ENCODE measurements around the gene ETS1.

Gene ETS1

DNA sequence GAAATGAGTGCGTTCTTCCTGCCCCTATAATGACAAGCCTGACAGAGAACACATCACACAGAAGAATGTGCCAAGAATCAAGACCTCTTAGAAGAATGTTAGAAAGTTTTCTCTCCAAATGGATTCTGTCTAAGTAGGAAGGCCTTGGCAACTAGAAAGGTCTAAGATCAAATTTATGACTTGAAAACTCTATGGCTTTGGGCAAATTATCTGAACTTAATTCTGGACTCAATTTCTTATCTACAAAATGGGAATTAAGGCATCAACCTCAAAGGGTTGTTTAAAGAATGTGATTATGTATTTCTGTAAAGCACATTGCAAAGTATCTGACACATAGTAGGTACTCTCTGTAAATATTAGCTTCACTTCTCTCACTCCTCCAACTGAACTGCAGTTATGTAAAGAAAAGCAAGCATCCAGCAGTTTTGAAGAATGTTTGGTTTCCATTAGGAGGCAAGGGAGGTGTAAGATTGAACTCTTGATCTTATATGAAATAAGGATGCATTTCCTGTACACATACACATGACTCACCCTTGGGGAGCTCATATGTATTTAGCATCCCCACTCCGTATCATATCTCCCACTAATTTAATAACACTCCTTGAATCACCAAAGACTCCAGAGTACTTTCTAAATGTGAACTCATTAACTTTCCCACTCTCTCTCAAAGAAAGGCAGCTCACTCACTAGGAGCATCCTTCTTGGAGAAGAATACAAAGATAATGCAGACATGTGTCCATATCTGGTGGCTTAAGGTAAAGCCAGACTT, 77.6 kb downstream of the ETS1 start:
- H3K4me1 ChIP-seq (ENCODE audit: control insufficient read depth, insufficient read depth, low read length) = no peaks in the 10 kb centered on the region
- no peaks in the 10 kb centered on the region for H3K36me3 ChIP-seq (ENCODE audit: control insufficient read depth, insufficient read depth, low read length)
- 96 to 99% methylated on average over 1 to 2 of the region's 2 CpGs for WGBS, 2 experiments
- peaks cover 10% of the 10 kb centered on the region for H3K27me3 ChIP-seq (ENCODE audit: control insufficient read depth, insufficient read depth, low read length, poor library complexity, severe bottlenecking)
- no peak overlapping the region for H3K4me3 ChIP-seq (ENCODE audit: insufficient read depth, low read depth, low read length)
- H3K27ac ChIP-seq (ENCODE audit: insufficient read depth, low read depth, low read length, poor library complexity, severe bottlenecking) = no peak overlapping the region
- H3K9me3 ChIP-seq (ENCODE audit: control insufficient read depth, low read length) = no peaks in the 10 kb centered on the region

DNA sequence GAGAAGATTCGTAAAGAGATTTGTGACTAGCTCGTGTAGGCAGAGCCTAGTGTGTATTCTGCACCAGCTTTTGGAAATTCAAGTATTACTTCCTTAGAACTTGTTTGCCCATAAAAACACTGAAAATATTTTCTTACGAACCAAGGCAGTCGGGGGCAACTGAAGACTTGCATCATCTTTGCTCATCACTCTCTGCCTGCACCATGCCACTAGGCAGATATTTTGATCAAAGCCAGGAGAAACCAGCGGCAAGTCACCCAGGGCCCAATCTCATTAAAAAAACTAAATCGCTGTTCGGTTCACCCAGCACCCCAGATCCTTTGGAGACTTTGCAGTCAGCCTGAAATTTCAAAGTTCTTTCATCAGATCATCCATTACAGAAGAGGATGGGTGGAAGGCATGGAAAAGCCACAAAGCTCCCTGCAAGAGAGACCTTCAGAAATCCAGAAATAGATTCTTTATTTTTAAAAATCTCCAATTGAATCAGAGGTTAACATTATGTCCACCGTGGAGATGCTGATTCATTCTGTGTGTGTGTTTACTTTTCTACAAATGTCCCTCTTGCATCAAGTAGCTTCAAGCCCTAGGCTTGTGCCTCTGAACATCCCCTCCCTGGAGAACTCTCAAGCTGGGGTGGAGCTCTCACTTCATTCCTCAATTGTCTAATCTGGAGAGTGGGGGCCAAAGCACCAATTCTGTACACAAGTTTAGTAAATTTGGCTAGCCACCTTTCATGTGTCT, 78.4 kb downstream of the ETS1 start:
- no peaks in the 10 kb centered on the region for H3K4me1 ChIP-seq (ENCODE audit: control insufficient read depth, insufficient read depth, low read length)
- WGBS, 2 experiments = 91 to 93% methylated on average over 7 to 8 of the region's 8 CpGs
- no peaks in the 10 kb centered on the region for H3K9me3 ChIP-seq (ENCODE audit: control insufficient read depth, low read length)
- H3K27me3 ChIP-seq (ENCODE audit: control insufficient read depth, insufficient read depth, low read length, poor library complexity, severe bottlenecking) = peaks cover 5% of the 10 kb centered on the region
- no peak overlapping the region for H3K4me3 ChIP-seq (ENCODE audit: insufficient read depth, low read depth, low read length)
- H3K36me3 ChIP-seq (ENCODE audit: control insufficient read depth, insufficient read depth, low read length) = no peaks in the 10 kb centered on the region
- no peak overlapping the region for H3K27ac ChIP-seq (ENCODE audit: insufficient read depth, low read depth, low read length, poor library complexity, severe bottlenecking)

DNA sequence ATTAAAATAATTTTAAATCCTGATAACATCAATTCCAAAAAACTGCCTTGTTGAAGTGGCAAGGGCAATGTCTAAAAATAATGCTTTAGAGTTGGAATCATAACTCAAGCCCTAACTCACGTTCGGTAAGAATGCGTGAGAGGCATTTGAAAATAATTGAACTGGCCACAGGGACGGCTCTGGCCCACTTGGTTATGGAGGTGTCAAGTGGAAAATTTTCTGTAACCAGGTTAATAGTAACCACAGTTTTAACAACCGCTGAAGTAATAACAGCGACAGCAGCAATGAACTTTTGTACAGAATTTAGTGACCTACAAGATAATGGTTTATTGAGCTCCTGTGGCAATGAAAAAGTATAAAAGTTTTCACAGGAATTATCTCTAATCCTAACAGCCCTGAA, 79.4 kb downstream of the ETS1 start:
- no peak overlapping the region for H3K4me3 ChIP-seq (ENCODE audit: insufficient read depth, low read depth, low read length)
- H3K36me3 ChIP-seq (ENCODE audit: control insufficient read depth, insufficient read depth, low read length) = no peaks in the 10 kb centered on the region
- H3K27ac ChIP-seq (ENCODE audit: insufficient read depth, low read depth, low read length, poor library complexity, severe bottlenecking) = no peak overlapping the region
- 96 to 97% methylated on average over 6 of the region's 6 CpGs for WGBS, 2 experiments
- no peaks in the 10 kb centered on the region for H3K4me1 ChIP-seq (ENCODE audit: control insufficient read depth, insufficient read depth, low read length)
- H3K9me3 ChIP-seq (ENCODE audit: control insufficient read depth, low read length) = no peaks in the 10 kb centered on the region
- H3K27me3 ChIP-seq (ENCODE audit: control insufficient read depth, insufficient read depth, low read length, poor library complexity, severe bottlenecking) = peaks cover 5% of the 10 kb centered on the region

DNA sequence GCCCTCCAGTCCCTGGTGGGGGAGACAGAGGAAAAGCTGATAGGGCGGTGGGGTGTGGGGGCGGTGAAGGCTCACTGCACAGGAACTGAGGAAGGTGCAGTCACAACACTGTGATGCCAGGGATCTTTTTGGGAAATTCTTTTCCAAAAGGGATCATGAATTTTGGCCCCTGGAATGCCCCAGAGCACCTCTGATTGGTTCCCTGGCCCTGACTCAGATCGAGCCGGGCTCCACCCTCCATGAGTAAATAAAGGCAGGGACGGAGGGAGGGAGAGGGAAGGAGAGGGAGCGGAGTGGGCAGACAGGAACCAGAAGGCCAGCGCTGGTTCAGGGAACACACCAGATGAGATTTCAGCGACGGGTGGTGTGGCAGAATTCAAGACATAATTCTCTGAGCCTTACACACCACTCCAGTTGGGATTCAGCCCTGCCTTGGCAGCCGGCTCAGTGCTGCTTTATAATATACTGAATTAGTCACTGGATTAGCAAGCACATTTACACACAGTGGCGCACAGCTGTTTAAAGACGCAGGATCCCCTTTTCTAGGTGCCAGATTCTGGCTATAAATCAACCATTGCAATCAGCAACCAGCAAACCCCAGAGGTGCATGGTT, 80.3 kb downstream of the ETS1 start:
- H3K36me3 ChIP-seq (ENCODE audit: control insufficient read depth, insufficient read depth, low read length) = no peaks in the 10 kb centered on the region
- H3K4me1 ChIP-seq (ENCODE audit: control insufficient read depth, insufficient read depth, low read length) = no peaks in the 10 kb centered on the region
- no peaks in the 10 kb centered on the region for H3K9me3 ChIP-seq (ENCODE audit: control insufficient read depth, low read length)
- no peak overlapping the region for H3K4me3 ChIP-seq (ENCODE audit: insufficient read depth, low read depth, low read length)
- H3K27ac ChIP-seq (ENCODE audit: insufficient read depth, low read depth, low read length, poor library complexity, severe bottlenecking) = no peak overlapping the region
- WGBS, 2 experiments = 60 to 67% methylated on average over 12 of the region's 12 CpGs
- H3K27me3 ChIP-seq (ENCODE audit: control insufficient read depth, insufficient read depth, low read length, poor library complexity, severe bottlenecking) = peaks cover 5% of the 10 kb centered on the region

DNA sequence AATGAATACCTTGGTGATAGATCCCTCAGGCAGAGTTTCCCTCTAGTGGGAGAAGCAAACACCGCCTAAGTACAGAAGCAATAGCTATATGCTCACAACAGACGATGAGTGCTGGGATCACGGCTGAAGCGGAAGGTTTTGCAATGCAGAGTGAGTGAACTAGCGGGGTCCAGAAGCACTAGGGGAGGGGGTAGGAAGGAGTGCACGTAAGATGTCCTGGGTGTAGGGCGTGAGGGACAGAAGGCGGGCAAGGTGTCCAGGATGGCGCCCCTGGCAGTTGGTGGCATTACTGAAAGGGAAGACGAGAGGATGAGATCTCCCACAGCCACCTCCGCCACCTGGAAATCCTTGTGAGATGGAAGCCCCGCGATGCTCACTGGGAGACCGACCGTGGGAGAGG, 81.0 kb downstream of the ETS1 start:
- Histone ChIP-seq H3K9me3 (ENCODE audit: control insufficient read depth, low read length) (no peaks in the 10 kb centered on the region), H3K27ac (ENCODE audit: insufficient read depth, low read depth, low read length, poor library complexity, severe bottlenecking) (no peak overlapping the region), H3K4me3 (ENCODE audit: insufficient read depth, low read depth, low read length) (no peak overlapping the region), H3K4me1 (ENCODE audit: control insufficient read depth, insufficient read depth, low read length) (no peaks in the 10 kb centered on the region), H3K27me3 (ENCODE audit: control insufficient read depth, insufficient read depth, low read length, poor library complexity, severe bottlenecking) (peaks cover 5% of the 10 kb centered on the region), H3K36me3 (ENCODE audit: control insufficient read depth, insufficient read depth, low read length) (no peaks in the 10 kb centered on the region)
- 94 to 96% methylated on average over 15 of the region's 15 CpGs for WGBS, 2 experiments

DNA sequence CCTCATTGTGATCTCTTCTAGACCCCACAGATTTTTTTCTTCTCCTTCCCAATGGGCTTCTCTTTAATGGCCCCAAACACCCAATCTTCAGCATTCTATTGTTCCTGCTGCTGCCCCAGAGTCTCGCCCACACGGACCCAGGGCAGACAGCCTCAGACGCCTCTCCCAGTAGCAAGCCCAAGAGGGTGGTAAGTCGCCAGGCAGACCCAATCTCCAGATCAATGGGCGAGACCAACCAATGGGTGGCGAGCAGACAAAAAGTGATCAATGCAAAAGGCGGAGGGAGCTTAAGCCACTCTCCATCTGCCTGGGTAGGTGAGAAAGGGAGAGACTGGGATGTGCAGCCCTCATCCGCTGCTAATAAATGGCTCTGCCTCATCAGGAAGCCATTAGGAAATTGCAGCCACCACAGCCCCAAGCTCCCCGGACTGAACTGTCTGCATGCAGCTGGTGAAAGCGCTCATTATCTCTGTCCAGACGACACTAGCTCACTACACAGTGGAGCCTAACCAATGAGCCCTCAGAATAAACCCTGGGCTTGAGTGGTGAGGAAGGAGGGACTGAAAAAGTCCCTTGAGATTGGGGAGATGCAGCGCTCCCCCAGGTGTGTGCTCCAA, 81.8 kb downstream of the ETS1 start:
- WGBS, 2 experiments = 88 to 92% methylated on average over 12 of the region's 12 CpGs
- no peak overlapping the region for H3K27ac ChIP-seq (ENCODE audit: insufficient read depth, low read depth, low read length, poor library complexity, severe bottlenecking)
- peaks cover 5% of the 10 kb centered on the region for H3K27me3 ChIP-seq (ENCODE audit: control insufficient read depth, insufficient read depth, low read length, poor library complexity, severe bottlenecking)
- H3K9me3 ChIP-seq (ENCODE audit: control insufficient read depth, low read length) = no peaks in the 10 kb centered on the region
- no peaks in the 10 kb centered on the region for H3K4me1 ChIP-seq (ENCODE audit: control insufficient read depth, insufficient read depth, low read length)
- H3K4me3 ChIP-seq (ENCODE audit: insufficient read depth, low read depth, low read length) = no peak overlapping the region
- no peaks in the 10 kb centered on the region for H3K36me3 ChIP-seq (ENCODE audit: control insufficient read depth, insufficient read depth, low read length)

DNA sequence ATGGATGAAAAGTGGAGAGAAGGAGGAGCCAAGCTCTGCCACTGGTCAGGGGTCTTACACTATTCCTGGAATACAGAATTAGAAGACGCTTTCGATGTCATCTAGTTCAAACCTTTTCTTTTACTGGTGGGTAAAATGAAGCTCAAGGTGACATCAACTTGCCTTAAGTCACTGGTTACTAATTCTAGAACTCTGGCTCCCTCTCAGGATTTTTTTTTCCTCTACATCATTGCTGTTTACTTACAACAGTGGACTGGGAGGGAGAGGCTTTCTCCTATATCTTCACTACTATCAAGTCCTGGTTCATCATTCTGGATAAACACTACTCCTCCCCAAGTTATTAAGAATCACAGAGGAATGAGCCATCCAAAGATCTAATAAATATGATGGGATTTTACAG, 82.9 kb downstream of the ETS1 start:
- Histone ChIP-seq H3K9me3 (ENCODE audit: control insufficient read depth, low read length) (no peaks in the 10 kb centered on the region), H3K27ac (ENCODE audit: insufficient read depth, low read depth, low read length, poor library complexity, severe bottlenecking) (no peak overlapping the region), H3K4me3 (ENCODE audit: insufficient read depth, low read depth, low read length) (no peak overlapping the region), H3K4me1 (ENCODE audit: control insufficient read depth, insufficient read depth, low read length) (no peaks in the 10 kb centered on the region), H3K27me3 (ENCODE audit: control insufficient read depth, insufficient read depth, low read length, poor library complexity, severe bottlenecking) (peaks cover 5% of the 10 kb centered on the region), H3K36me3 (ENCODE audit: control insufficient read depth, insufficient read depth, low read length) (no peaks in the 10 kb centered on the region)
- 96 to 99% methylated on average over 2 of the region's 2 CpGs for WGBS, 2 experiments

DNA sequence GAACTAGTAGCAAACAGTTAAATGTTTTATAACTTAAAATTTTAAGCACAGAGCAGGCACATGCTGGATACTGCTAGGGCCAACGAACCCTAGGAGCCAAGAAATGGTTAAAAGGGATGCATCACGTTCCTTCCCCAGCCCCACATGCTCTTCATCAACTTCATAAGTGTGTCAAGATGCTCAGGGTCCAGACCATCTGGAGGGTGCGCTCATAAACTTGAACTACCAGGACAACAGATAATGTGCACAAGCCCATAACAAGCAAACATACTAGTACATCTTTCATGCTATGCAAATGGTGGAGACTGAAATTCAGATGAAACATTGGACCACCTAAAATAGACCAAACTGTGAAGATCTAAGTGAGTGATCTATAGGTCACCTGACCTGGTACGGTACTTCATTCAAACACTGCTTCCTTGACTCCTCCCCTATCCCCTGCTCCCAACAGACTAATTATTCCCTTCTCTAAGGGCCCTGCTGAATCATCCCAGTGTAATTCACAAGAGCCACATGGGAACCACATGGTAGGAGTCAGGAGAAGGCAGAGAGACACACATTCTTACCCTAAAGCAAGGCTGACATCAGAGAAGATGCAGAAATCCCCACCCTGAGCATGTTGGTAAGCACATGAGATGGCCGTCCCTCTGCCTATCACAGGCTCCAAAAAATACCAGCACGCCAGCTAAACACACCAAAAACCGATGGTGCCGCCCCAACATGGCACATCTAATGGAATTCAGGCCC, 83.9 kb downstream of the ETS1 start:
- 91 to 92% methylated on average over 8 of the region's 8 CpGs for WGBS, 2 experiments
- Histone ChIP-seq H3K27me3 (ENCODE audit: control insufficient read depth, insufficient read depth, low read length, poor library complexity, severe bottlenecking) (no peaks in the 10 kb centered on the region), H3K4me1 (ENCODE audit: control insufficient read depth, insufficient read depth, low read length) (no peaks in the 10 kb centered on the region), H3K4me3 (ENCODE audit: insufficient read depth, low read depth, low read length) (no peak overlapping the region), H3K27ac (ENCODE audit: insufficient read depth, low read depth, low read length, poor library complexity, severe bottlenecking) (no peak overlapping the region), H3K36me3 (ENCODE audit: control insufficient read depth, insufficient read depth, low read length) (no peaks in the 10 kb centered on the region), H3K9me3 (ENCODE audit: control insufficient read depth, low read length) (no peaks in the 10 kb centered on the region)

DNA sequence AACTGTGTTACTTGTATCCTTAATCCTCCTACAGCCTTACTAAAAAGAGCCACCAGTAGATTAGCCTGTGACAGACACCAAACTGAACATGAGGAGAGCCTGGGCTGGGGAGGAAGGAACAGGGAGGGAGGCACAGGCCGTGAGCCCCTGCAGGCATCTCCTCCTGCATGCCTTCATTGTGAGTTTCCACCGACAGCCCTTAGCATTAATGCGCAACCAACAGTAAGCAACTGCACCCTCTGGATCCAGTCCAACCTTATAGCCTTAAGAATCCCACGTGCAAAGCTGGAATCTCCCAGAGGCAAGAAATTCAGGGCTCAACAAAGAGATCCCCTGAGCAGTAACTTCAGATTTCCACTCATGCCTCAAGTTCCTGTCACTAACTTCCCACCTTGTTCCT, 84.6 kb downstream of the ETS1 start:
- Histone ChIP-seq H3K4me1 (ENCODE audit: control insufficient read depth, insufficient read depth, low read length) (no peaks in the 10 kb centered on the region), H3K4me3 (ENCODE audit: insufficient read depth, low read depth, low read length) (no peak overlapping the region), H3K36me3 (ENCODE audit: control insufficient read depth, insufficient read depth, low read length) (no peaks in the 10 kb centered on the region), H3K27ac (ENCODE audit: insufficient read depth, low read depth, low read length, poor library complexity, severe bottlenecking) (no peak overlapping the region), H3K27me3 (ENCODE audit: control insufficient read depth, insufficient read depth, low read length, poor library complexity, severe bottlenecking) (no peaks in the 10 kb centered on the region), H3K9me3 (ENCODE audit: control insufficient read depth, low read length) (no peaks in the 10 kb centered on the region)
- WGBS, 2 experiments = 84 to 88% methylated on average over 4 of the region's 4 CpGs

All from ectodermal cell (in vitro differentiated cells).